ENCODE data around the gene ACY1.

GRCh38 chr3:51982838-51983577 is at the start of gene ACY1:
- TF ChIP-seq YY1 (tag by site-specific recombination; IDR thresholded peaks at IDR 0.05): no peak
- no peak for TF ChIP-seq ZNF274 (IDR thresholded peaks at IDR 0.05; ENCODE audit: low read length)
- no peak for TF ChIP-seq ZNF274 (tag by site-specific recombination; IDR thresholded peaks at IDR 0.05; ENCODE audit: borderline replicate concordance)
- no peak for TF ChIP-seq ZBTB7A (tag by site-specific recombination; IDR thresholded peaks at IDR 0.05; ENCODE audit: low read depth)
- peak; percentile 29 for TF ChIP-seq EGR2 (tag by site-specific recombination; IDR thresholded peaks at IDR 0.05; ENCODE audit: low read depth)
- no peak; the same call in none of the 2 replicates for TF ChIP-seq CTCF (tag by site-specific recombination; IDR thresholded peaks at IDR 0.05)
- TF ChIP-seq MZF1 (tag by site-specific recombination; IDR thresholded peaks at IDR 0.05; ENCODE audit: borderline replicate concordance): no peak
- no peak for TF ChIP-seq PBX3 (CRISPR knock-in tag; IDR thresholded peaks at IDR 0.05)
- TF ChIP-seq ZNF169 (tag by site-specific recombination; IDR thresholded peaks at IDR 0.05): no peak
- no peak for TF ChIP-seq ZNF596 (tag by site-specific recombination; IDR thresholded peaks at IDR 0.05)
- TF ChIP-seq PRDM4 (tag by site-specific recombination; IDR thresholded peaks at IDR 0.05): no peak
- TF ChIP-seq ZNF704 (tag by site-specific recombination; IDR thresholded peaks at IDR 0.05): no peak
- no peak for TF ChIP-seq ZNF449 (tag by site-specific recombination; IDR thresholded peaks at IDR 0.05)
- peak; percentile 84 for TF ChIP-seq KLF8 (tag by site-specific recombination; IDR thresholded peaks at IDR 0.05)
- TF ChIP-seq HIC1 (tag by site-specific recombination; IDR thresholded peaks at IDR 0.05): no peak

All from HEK293 (cell line).